ENCODE results near the gene CDCP2. TPM values are rescaled to one million over a fixed set of nuclear protein-coding genes. Genes with fewer than 3 reads are reported as not detected.

CDCP2 gene
- total RNA-seq, 1 experiment from 2014 or later, result not detected

DNA sequence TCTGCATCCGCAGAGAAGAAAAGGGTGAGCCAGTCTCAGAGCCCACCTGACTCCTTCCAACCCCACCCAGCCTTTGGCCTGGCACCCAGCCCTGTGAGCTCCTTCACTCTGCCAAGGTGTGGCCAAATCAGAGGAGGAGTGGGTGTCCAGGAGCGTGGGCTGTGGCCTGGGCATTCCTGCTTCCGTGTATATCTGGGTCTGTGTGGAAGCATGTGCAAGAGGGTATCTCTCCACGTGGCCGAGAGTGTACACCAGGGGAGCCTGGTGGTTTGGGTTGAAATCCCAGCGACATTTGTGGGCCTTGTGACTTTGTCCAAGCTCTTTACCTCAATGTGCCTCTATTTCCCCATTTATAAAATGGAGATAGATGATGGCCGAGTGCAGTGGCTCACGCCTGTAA is 29.8 kb downstream of the CDCP2 start:
- Histone ChIP-seq H3F3A (ENCODE audit: insufficient read depth, low read depth) (no peaks in the 10 kb centered on the region), H3K9me3 (ENCODE audit: insufficient read depth, low read depth) (no peaks in the 10 kb centered on the region), H3K4me3 (no peak overlapping the region), H2AFZ (no peak overlapping the region), H3K36me3 (ENCODE audit: low read depth) (no peaks in the 10 kb centered on the region), H3K4me1 (replicated peaks; ENCODE audit: insufficient read depth) (no peaks in the 10 kb centered on the region), H3K9me2 (ENCODE audit: insufficient read depth) (no peaks in the 10 kb centered on the region), H3K79me2 (ENCODE audit: low read depth) (no peaks in the 10 kb centered on the region), H4K20me1 (ENCODE audit: insufficient read depth) (no peaks in the 10 kb centered on the region), H3K27ac (no peak overlapping the region), H3K4me2 (no peak overlapping the region), H3K27me3 (ENCODE audit: insufficient read depth, low read depth) (peaks cover 12% of the 10 kb centered on the region; the same call in 1 of the 2 replicates)
- CTCF ChIA-PET, result interaction anchor here (0.6 kb wide), 1 partner anchor 364 kb away, joined by 14 read pairs; no protein-coding TSS in a partner anchor
- no TSS peak for BruUV-seq (replicated peaks)
- POLR2A ChIA-PET (ENCODE audit: unreplicated experiment), result no interaction called here
- DNase-seq, result no peak
- intact Hi-C loops (cut with micrococcal nuclease; ENCODE audit: unreplicated experiment), result no loop called here
- TF ChIP-seq CTCF (conservative IDR thresholded peaks at IDR 0.05), result no peak
- no peak for TF ChIP-seq EZH2 (IDR thresholded peaks at IDR 0.05; ENCODE audit: low read depth)

- H3K27me3 ChIP-seq (ENCODE audit: insufficient read depth, low read depth), result peaks cover 12% of the 10 kb centered on the region; the same call in 1 of the 2 replicates
- BruUV-seq (replicated peaks), result no TSS peak
- H3K4me1 ChIP-seq (replicated peaks; ENCODE audit: insufficient read depth), result no peaks in the 10 kb centered on the region
- no peak for DNase-seq
- no peaks in the 10 kb centered on the region for H3K36me3 ChIP-seq (ENCODE audit: low read depth)
- no peaks in the 10 kb centered on the region for H3F3A ChIP-seq (ENCODE audit: insufficient read depth, low read depth)
- no peaks in the 10 kb centered on the region for H3K79me2 ChIP-seq (ENCODE audit: low read depth)
- no peaks in the 10 kb centered on the region for H3K9me2 ChIP-seq (ENCODE audit: insufficient read depth)
- intact Hi-C loops (cut with micrococcal nuclease; ENCODE audit: unreplicated experiment), result no loop called here
- no peak overlapping the region for H2AFZ ChIP-seq
- H3K27ac ChIP-seq, result no peak overlapping the region
- no peak for TF ChIP-seq CTCF (conservative IDR thresholded peaks at IDR 0.05)
- TF ChIP-seq EZH2 (IDR thresholded peaks at IDR 0.05; ENCODE audit: low read depth), result no peak
- no peak overlapping the region for H3K4me3 ChIP-seq
- H3K4me2 ChIP-seq, result no peak overlapping the region
- ChIA-PET POLR2A (ENCODE audit: unreplicated experiment) (no interaction called here), CTCF (interaction anchor here (0.5 to 1.6 kb wide), 6 partner anchors 59 to 900 kb away, joined by 3 to 6 read pairs (median 4); partner anchors contain the start of gene SSBP3)
- no peaks in the 10 kb centered on the region for H4K20me1 ChIP-seq (ENCODE audit: insufficient read depth)
- no peaks in the 10 kb centered on the region for H3K9me3 ChIP-seq (ENCODE audit: insufficient read depth, low read depth)
Measured at GRCh38 chr1:54122135-54122751, 30.6 kb downstream of the CDCP2 start.

- Histone ChIP-seq H3K27me3 (ENCODE audit: insufficient read depth, low read depth) (peaks cover 12% of the 10 kb centered on the region; the same call in 1 of the 2 replicates), H3K4me2 (peak overlapping the region; percentile 50), H2AFZ (no peak overlapping the region), H3K36me3 (ENCODE audit: low read depth) (no peaks in the 10 kb centered on the region), H3K9me2 (ENCODE audit: insufficient read depth) (no peaks in the 10 kb centered on the region), H3F3A (ENCODE audit: insufficient read depth, low read depth) (no peaks in the 10 kb centered on the region), H3K4me3 (no peak overlapping the region), H4K20me1 (ENCODE audit: insufficient read depth) (no peaks in the 10 kb centered on the region), H3K9me3 (ENCODE audit: insufficient read depth, low read depth) (no peaks in the 10 kb centered on the region), H3K79me2 (ENCODE audit: low read depth) (no peaks in the 10 kb centered on the region), H3K27ac (no peak overlapping the region), H3K4me1 (replicated peaks; ENCODE audit: insufficient read depth) (no peaks in the 10 kb centered on the region)
- no TSS peak for BruUV-seq (replicated peaks)
- TF ChIP-seq EZH2 (IDR thresholded peaks at IDR 0.05; ENCODE audit: low read depth) (no peak), CTCF (conservative IDR thresholded peaks at IDR 0.05) (peak; percentile 73)
- peak in 1 of 2 experiments; percentile 85 for DNase-seq
- POLR2A ChIA-PET (ENCODE audit: unreplicated experiment), result no interaction called here
- intact Hi-C loops (cut with micrococcal nuclease; ENCODE audit: unreplicated experiment), result loop anchor here (1.0 kb wide), 4 partner anchors 78 to 368 kb away; no protein-coding TSS in a partner anchor
- CTCF ChIA-PET, result interaction anchor here (0.5 to 1.6 kb wide), 7 partner anchors 60 to 901 kb away, joined by 3 to 6 read pairs (median 5); partner anchors contain the start of gene SSBP3
Measured at GRCh38 chr1:54121482-54122134, 31.2 kb downstream of the CDCP2 start.

Measured in PC-9 (cell line).